Urinary bladder (tissue), 4 donors: ENCODE results near the gene AHDC1. TPM values are rescaled to one million over a fixed set of nuclear protein-coding genes. Genes with fewer than 3 reads are reported as not detected.

ENCODE experiments used
- DNase-seq: peaks from one replicate; pipeline ENCODE4 v3.0.0-alpha.2; 2015; ENCODE audit errors: extremely low spot score
- H3K27ac ChIP-seq: one replicate; pipeline ENCODE4 v1.5.1; 2013; ENCODE audit warnings: low read depth, mild to moderate bottlenecking, moderate library complexity
- H3K36me3 ChIP-seq: one replicate; pipeline ENCODE4 v1.6.1; 2013; ENCODE audit warnings: mild to moderate bottlenecking, moderate library complexity; ENCODE audit not compliant: insufficient read depth
- H3K4me1 ChIP-seq: one replicate; pipeline ENCODE4 v1.6.1; 2013; ENCODE audit warnings: mild to moderate bottlenecking, moderate library complexity; ENCODE audit not compliant: insufficient read depth
- H3K4me3 ChIP-seq: one replicate; pipeline ENCODE4 v1.5.1; 2013; ENCODE audit warnings: low read depth, low read length
- WGBS: extraction: QIAGEN DNeasy Blood & Tissue Kit; methylation state at CpG from one replicate; pipeline ENCODE4 v1.1.7; 2013; 5-methylcytosine and 5-hydroxymethylcytosine counted together
- polyA plus RNA-seq: library from polyadenylated mRNA; stranded (reverse); fragments of 200-250 nt; gene quantifications from one replicate; pipeline ENCODE4 v1.2.3, GENCODE V29; 2013
- total RNA-seq: library from RNA; depleted of rRNA; stranded (reverse); fragments of >200 nt; gene quantifications from one replicate; pipeline ENCODE4 v1.2.3, GENCODE V29; 2014
- donor health status: healthy with polysubstance abuse.
- donor health status: healthy.

AHDC1 gene
- total and polyA plus RNA-seq, 2 donors, result 19.0 to 44.8 TPM

DNA sequence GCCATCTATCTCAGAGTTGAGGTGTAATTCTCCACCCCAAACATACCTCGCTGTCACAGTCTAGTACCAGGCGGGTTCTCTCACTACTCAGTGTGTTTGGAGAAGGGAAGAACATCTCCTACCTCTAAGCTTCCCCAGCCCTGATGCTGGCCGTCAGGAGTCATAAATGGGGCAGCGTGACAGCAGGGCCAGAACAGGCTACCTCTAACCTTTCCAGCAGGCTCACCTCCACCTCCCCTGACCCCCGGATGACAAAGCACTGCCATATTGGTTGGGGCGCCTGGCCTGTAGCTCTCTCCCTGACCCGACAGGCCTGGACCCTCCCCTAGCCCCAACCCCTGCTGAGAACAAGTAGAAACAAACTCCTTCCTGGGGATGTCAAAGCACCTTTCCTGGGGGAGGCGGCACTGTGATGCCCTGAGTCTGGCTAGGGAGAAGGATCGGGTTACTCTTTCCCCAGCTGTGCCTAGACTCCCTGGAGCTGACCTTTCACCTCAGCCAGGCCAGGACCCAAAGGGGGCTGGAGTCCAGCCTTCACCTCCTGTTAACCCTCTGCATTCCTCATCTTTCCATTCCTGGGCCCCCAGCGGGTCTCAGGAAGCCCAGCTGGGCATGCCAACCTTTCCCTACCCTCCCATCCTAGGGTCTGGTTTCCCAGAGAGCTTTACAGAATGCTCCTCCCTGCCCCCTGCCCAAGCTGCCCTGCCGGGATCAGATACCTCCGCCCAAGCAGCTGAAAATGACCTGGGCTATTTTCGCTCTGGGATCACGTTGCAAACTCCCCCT, 34.2 kb downstream of the AHDC1 start:
- Histone ChIP-seq H3K36me3 (no peaks in the 10 kb centered on the region), H3K27ac (peak overlapping the region; percentile 51), H3K4me1 (no peaks in the 10 kb centered on the region), H3K4me3 (no peak overlapping the region)
- no peak for DNase-seq
- WGBS, result 68% methylated on average over 14 of the region's 14 CpGs

DNA sequence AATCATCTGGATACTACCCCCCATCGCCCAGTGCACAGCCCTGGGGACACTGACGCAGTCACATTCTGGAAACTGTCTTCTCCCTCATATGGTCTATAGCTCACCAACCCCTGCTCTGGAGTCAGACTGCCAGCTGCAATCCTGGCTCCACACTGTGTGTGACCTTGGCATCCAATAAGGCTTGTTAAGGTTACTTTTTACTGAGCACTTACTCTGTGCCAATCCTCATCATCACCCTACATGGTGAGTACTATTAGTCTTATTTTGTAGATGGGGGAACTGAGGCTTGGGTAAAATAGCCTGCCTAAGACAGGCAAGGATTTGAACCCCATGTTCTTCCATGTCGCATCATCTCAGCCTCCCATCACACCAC, 34.9 kb downstream of the AHDC1 start:
- no peaks in the 10 kb centered on the region for H3K36me3 ChIP-seq
- no peak for DNase-seq
- 54% methylated on average over 3 of the region's 3 CpGs for WGBS
- no peak overlapping the region for H3K4me3 ChIP-seq
- peak overlapping the region; percentile 55 for H3K27ac ChIP-seq
- peaks cover 2% of the 10 kb centered on the region for H3K4me1 ChIP-seq

DNA sequence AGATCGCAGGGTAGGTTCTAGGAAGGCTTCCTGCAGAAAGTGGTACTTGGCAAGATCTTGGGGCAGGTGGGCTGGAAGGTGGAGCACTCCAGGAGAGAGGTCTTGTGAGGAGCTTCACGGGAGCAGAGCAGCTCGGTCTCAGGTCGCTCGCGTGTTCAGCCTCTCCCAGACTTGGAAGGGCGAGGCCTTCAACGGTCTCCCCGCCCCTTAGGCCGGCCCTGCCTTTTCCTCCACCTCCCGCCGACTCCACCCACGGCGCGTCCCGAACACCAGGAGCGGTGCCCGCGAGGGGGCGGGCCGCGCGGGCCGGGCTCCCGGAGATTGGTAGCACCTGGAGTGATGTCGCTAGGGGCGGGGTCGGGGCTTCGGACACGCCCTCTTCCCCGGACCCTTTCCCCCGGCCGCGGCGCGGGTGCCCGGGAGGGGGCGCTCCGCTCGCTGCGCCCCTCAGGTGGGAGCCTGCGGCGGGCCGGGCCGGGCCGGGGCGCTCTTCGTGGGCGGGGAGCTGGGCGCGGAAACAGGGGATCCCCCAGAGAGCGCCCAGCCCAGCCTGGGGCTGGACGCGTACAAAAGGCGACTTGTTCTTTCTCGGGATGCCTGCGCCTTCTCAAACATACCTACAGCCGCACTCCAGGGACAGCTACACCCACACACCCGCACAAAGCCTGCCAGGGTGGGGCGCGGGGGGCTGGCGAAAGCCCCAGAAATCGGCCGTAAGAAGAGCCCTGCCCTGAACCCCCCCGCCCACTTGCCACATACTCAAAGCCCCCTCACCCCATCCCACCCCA, 35.5 kb downstream of the AHDC1 start:
- WGBS, result 3% methylated on average over 65 of the region's 65 CpGs
- H3K4me3 ChIP-seq, result peak overlapping the region; percentile 23

GRCh38 chr1:27567971-27568299, 36.0 kb downstream of the AHDC1 start:
- Histone ChIP-seq H3K27ac (no peak overlapping the region), H3K4me3 (no peak overlapping the region), H3K4me1 (peaks cover 2% of the 10 kb centered on the region), H3K36me3 (no peaks in the 10 kb centered on the region)
- DNase-seq, result no peak
- WGBS, result 55% methylated on average over 8 of the region's 8 CpGs

More for the DNA sequence above, 35.5 kb downstream of the AHDC1 start:
- no peaks in the 10 kb centered on the region for H3K36me3 ChIP-seq
- peak; percentile 85 for DNase-seq
- H3K4me1 ChIP-seq, result peaks cover 2% of the 10 kb centered on the region
- peak overlapping the region; percentile 55 for H3K27ac ChIP-seq

GRCh38 chr1:27567146-27567526, 36.8 kb downstream of the AHDC1 start:
- 29% methylated on average over 15 of the region's 15 CpGs for WGBS
- H3K4me1 ChIP-seq, result peaks cover 2% of the 10 kb centered on the region
- no peak overlapping the region for H3K4me3 ChIP-seq

DNA sequence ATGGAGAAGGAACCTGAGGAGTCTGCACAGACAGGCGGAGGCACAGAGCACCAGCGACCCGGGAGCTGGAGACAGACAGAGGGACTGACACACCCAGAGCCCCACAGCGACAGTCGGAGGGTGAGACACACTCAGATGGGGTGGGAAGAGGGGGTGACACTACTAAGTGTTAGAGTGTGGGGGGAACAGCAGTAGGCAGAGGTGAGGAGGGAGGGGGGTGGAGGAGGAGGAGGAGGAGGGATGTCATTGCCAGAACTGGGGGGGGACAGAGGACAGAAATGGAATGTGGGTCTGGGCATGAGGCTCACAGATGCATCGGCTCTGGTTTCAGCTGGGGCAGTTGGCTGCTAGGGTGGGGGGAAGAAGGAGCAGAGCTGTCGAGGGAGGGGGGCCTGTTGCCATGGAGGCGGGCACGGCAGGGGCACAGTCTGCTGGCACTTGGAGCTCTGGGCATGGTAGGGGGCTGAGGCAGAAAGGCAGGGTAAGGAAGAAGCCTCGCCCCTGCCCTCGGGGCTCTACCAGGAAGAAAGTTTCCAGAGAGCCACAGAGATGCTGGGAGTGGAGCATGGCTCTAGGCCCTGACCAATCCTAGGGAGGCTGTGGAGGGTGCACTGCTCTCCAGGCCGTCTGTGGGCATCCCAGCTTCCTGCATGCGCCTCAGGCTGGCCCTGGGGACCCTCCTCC, 37.3 kb downstream of the AHDC1 start:
- Histone ChIP-seq H3K4me3 (no peak overlapping the region), H3K4me1 (peaks cover 2% of the 10 kb centered on the region), H3K36me3 (no peaks in the 10 kb centered on the region), H3K27ac (peak overlapping the region; percentile 34)
- WGBS, result 44% methylated on average over 13 of the region's 13 CpGs
- no peak for DNase-seq

More at GRCh38 chr1:27567146-27567526, 36.8 kb downstream of the AHDC1 start:
- no peak overlapping the region for H3K27ac ChIP-seq
- no peak for DNase-seq
- H3K36me3 ChIP-seq, result no peaks in the 10 kb centered on the region

GRCh38 chr1:27564710-27565649, 39.0 kb downstream of the AHDC1 start:
- H3K27ac ChIP-seq, result peak overlapping the region; percentile 39
- H3K36me3 ChIP-seq, result no peaks in the 10 kb centered on the region
- no peak overlapping the region for H3K4me3 ChIP-seq
- DNase-seq, result no peak
- WGBS, result 56% methylated on average over 26 of the region's 26 CpGs
- H3K4me1 ChIP-seq, result peaks cover 2% of the 10 kb centered on the region

DNA sequence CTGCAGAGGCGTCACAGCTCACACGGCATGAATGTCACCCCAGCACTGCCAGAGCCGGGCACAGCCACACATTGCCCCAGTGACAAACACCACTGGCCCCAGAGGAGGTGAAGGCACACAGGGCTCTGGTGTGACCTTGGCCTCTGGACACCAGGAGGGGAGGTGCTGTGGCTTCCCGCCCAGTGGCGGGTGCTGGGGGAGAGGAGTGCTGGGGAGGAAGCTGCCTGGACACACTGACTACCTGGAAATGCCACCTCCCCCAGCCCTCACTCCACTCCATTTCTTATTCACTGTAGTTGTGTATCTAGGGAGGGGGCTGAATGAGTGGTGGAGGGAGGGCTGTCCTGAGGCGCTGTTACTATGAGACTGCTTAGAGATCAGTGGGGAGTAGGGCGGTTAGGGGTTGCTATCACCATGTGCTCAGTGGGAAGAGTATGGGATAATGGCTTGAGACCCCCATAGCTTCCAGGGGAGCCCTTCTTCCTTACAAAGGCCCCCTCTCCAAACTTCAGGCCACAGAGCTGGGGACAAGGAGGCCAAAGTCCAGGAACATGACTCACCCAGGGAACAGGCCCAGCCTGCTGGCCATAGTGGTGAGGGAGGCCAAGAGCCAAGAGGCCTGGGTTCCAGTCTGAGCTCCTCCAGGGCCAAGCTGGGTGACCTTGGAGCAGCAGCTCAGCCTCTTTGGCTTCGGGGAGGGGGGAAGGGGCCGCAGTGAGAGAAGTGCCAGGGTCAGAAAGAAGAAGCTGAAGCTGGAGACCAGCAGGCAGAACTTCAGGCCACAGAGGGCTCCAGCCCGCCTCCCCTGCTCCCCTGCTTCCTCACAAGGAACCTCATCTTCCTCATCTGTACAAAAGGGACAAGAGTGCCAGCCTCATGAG, 40.1 kb downstream of the AHDC1 start:
- WGBS, result 56% methylated on average over 10 of the region's 10 CpGs
- Histone ChIP-seq H3K27ac (peak overlapping the region; percentile 49), H3K4me3 (no peak overlapping the region), H3K36me3 (no peaks in the 10 kb centered on the region), H3K4me1 (peaks cover 2% of the 10 kb centered on the region)
- no peak for DNase-seq

DNA sequence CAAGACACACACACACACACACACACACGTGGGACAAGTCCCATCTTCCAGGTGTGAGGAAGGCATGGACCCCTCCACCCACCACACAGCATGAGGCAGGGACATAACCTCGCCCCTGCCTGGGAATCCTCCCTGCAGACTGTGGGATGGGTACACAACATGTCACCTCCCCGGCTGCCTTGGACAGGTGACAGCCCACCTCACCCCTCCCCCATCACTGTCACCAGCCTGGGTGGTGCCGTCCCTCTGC, 40.7 kb downstream of the AHDC1 start:
- no peaks in the 10 kb centered on the region for H3K36me3 ChIP-seq
- H3K4me3 ChIP-seq, result no peak overlapping the region
- H3K4me1 ChIP-seq, result peaks cover 2% of the 10 kb centered on the region
- H3K27ac ChIP-seq, result no peak overlapping the region
- no peak for DNase-seq
- WGBS, result 50% methylated on average over 4 of the region's 4 CpGs

DNA sequence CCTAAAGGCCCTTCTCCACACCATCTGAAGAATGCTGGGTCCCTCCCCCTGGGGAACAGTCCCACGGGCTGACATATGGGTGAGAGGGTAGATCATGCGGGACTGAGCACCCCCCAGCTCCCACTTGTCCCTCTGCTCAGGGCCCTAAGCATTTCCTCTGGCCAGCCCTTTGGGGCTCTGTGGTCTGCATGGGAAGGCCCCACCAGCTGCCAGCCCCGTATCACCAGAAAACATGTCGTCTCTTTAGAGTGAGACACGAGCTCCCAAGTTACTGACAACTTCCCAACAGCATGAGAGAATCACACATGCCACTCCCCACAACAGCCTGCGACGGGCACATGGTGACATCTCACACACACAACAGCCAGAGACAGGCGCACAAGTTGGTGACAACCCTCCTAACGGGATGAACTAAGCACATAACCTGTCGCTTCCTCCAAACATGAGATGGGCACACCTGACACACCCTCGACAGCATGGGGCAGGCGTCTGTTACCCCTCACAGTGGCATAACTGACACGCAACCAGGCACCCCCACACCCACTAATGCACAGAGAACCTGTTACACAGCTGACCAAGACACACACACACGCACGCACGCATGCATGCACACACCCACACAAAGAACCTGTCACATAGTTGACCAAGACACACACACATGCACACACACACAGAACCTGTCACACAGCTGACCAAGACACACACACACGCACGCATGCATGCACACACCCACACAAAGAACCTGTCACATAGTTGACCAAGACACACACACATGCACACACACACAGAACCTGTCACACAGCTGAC, 41.2 kb downstream of the AHDC1 start:
- no peaks in the 10 kb centered on the region for H3K36me3 ChIP-seq
- H3K4me1 ChIP-seq, result peaks cover 2% of the 10 kb centered on the region
- H3K27ac ChIP-seq, result peak overlapping the region; percentile 54
- no peak overlapping the region for H3K4me3 ChIP-seq
- 66% methylated on average over 18 of the region's 18 CpGs for WGBS
- DNase-seq, result no peak

DNA sequence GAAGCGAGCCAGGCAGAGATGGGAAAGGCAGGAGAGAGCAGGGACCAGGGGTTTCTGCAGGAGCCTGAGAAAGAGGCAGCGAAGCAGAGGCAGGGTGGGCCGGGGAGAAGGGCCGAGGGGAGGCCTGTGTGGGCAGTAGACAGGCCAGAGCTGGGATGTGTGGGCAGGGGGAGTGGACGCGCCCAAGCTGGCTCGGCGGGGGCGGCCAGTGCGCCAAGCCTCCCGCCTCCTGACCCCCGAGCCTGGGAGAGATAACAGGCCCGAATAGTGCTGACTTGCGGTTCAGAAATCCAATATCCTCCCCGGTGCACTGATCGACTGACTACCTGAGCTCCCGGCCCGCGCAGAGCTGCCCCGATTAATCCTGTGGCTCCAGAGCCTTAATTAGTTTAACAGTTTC, 41.9 kb downstream of the AHDC1 start:
- 31% methylated on average over 20 of the region's 20 CpGs for WGBS
- DNase-seq, result no peak
- H3K4me1 ChIP-seq, result peaks cover 2% of the 10 kb centered on the region

More for the DNA sequence above, 41.9 kb downstream of the AHDC1 start:
- H3K27ac ChIP-seq, result peak overlapping the region; percentile 73
- H3K36me3 ChIP-seq, result no peaks in the 10 kb centered on the region
- no peak overlapping the region for H3K4me3 ChIP-seq
